GM21390 (cell line): Measurements from ENCODE around the gene REG1B.
"Not testable (repeated sequence)": the region's sequence is repeated elsewhere in the genome, so short reads cannot be mapped to it uniquely, and the experiment has no call there.

ENCODE experiments used
- ATAC-seq: cut with Tn5 transposase; IDR thresholded peaks from one replicate; pipeline ENCODE4 v1.9.1; 2021; ENCODE audit not compliant: unreplicated experiment

Gene REG1B

DNA sequence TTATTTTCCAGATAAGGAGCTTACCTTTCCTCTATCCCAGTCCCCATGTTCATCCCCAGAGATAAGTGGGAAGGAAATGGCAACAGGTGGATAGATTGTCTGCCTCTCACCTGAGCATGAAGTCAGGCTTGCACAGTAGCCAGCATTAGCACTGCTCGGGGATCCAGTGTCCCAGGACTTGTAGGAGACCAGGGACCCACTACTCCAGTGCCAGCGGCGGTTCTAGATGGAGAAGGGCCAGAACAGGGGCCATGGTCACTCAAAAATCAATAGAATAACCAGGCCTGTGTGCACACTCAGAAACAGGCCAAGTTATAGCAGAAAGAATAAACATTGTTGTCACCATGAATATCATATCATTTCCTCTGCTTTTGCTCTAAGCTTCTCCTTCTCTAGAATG lies 2.4 kb downstream of the REG1B start:
- no peak for ATAC-seq

- ATAC-seq: no peak
Observed at GRCh38 chr2:79084495-79085135, 3.2 kb downstream of the REG1B start.

DNA sequence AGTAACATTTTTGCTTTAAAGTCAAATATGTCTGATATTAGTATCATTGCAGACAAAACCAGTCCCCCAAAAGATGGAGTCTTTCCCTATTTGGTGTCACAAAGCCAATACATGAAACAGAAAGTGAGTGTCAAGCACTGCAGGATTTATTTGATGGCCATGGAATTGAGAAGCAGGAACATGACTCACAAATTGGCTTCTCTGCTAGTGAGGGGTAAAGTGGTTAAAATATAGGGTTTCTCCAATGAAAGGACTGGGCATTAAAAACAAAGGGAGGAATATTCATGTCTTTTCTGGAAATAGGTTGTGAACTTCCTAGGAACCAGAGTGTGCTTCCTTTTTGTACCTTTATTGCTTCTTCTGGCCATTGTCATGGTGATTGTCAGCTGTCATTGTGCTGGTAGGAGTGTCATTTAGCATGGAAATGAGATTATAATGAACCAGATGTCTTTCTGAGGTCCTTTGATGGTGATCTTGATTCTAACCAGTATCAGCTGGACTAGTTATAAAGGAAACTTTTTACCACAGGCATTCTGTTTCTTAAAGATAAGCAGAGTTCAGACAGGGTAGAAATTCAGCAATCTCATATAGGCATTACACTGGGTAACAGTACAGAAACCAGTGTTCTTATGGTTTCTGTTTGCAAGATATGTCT lies 4.1 kb downstream of the REG1B start:
- no peak for ATAC-seq

GRCh38 chr2:79082987-79083386 lies 4.8 kb downstream of the REG1B start:
- ATAC-seq: no peak

DNA sequence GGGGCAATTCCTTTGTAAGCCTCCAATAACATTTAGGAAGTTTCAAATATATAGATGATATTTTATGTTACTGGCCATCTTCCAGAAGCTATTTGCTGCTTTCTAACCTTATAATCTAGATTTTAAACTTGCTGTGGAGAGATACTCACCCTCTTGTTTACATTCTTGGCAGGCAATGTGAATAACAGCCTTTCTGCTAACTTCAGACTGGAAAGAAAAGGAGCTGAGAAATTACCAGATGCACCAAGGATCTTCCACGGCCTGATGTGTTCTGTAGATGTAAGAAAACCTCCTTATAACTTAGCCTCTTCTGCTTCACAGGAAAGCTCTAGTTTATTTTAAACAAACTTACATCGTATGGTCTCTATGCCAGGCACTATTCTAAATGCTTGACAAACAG lies 16.7 kb downstream of the REG1B start:
- ATAC-seq: no peak

DNA sequence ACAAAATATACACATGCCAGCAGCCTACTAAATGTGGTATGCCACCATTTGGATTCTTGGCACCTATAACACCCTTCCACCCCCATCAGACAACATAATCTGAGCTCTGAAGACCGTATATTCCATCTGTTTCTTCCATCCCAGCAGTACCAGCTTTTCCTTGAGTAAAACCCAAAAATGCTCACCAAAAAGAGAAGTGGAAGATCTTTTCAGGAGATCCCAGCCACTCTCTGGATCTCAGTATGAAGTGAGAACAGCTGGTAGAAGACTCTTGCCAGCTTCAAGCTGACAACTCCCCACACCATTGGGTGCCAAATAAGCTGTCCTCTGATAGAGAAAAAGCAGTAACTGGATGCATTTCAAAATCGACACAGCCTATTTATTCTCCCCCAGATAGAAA lies 22.6 kb downstream of the REG1B start:
- no peak for ATAC-seq

- not testable (repeated sequence) for ATAC-seq
Observed at GRCh38 chr2:79054769-79055168, 33.0 kb downstream of the REG1B start.

GRCh38 chr2:79053486-79053885 lies 34.3 kb downstream of the REG1B start:
- not testable (repeated sequence) for ATAC-seq

DNA sequence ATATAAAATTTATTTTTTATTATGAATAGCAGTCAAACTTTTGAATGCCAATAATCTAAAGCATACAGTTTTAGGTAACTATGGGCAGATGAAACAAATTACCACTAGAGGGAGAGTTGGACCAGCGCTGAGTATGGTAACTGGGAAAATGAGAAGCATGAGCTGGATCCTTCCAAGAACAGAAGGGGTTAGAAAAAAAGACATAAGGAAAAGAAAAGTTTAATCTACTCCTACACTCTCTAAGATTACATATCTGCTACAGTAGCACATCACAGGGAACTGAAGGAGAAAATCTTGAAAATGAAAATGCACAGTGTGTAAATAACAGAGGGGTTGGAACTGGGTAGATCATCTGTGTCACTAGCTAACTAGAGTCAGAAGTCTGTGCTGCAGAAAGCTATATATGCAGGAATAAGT lies 46.8 kb downstream of the REG1B start:
- peak; percentile 49 for ATAC-seq

- no peak for ATAC-seq
Observed at GRCh38 chr2:79039944-79040343, 47.8 kb downstream of the REG1B start.
